Body of pancreas (tissue), 4 donors: Measurements from ENCODE around the gene CKAP5.

Source experiments
- CTCF ChIP-seq, 7 experiments: fragments of 450-650 bp in 4 of 7; fragments of 200-600 bp in 3 of 7; sonication (generic) in 3 of 7; IDR thresholded peaks; one replicate each; pipeline ENCODE4 v1.5.1; 2016 to 2019; ENCODE audit warnings: antibody characterized with exemption in 7 of 7
- POLR2A ChIP-seq, 3 donors: fragments of 450-650 bp; IDR thresholded peaks; one replicate each; pipeline ENCODE4 v1.6.1; 2016; ENCODE audit warnings: antibody characterized with exemption in 3 of 3, mild to moderate bottlenecking in 2 of 3

DNA sequence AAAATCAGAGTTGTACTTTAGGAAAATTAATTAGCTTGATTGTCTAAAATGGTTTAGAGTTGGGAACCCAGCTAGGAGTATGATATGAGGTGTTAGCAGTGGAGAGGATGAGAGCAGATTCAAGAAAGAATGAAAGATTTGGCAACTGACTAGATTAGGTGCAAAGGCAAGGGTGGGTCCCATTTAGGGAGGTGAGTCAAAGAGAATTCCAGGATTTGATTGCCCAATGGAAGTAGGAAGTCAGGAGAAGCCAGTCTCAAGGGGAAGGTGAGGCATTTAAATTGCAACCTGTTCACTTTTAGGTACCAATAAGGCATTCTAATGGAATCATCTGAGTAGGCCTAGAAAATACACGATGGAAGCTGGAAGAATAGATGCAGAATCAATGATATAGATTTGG lies 3.6 kb upstream of the CKAP5 start:
- no peak for TF ChIP-seq CTCF (IDR thresholded peaks at IDR 0.05)
- no peak for TF ChIP-seq POLR2A (IDR thresholded peaks at IDR 0.05)
